ENCODE results near the gene CTDSPL2. TPM values are rescaled to one million over a fixed set of nuclear protein-coding genes. Genes with fewer than 3 reads are reported as not detected.

Gene CTDSPL2
- total and polyA plus RNA-seq, 10 donors = 5.2 to 73.7 (median 51.5) TPM

GRCh38 chr15:44492040-44492439 lies 64.6 kb downstream of the CTDSPL2 start:
- no peak overlapping the region for H3K4me3 ChIP-seq
- TF ChIP-seq CTCF (IDR thresholded peaks at IDR 0.05 in 8 of 11, conservative IDR thresholded peaks at IDR 0.05 in 3 of 11) = no peak
- no peak for TF ChIP-seq POLR2A (IDR thresholded peaks at IDR 0.05)
- no peak for TF ChIP-seq POLR2AphosphoS5 (IDR thresholded peaks at IDR 0.05)
- no peak overlapping the region for H3K27ac ChIP-seq
- H3K4me1 ChIP-seq = peaks cover 0 to 4% (median 0%) of the 10 kb centered on the region in 6 donors
- H3K27me3 ChIP-seq (replicated peaks in 1 of 7) = no peaks in the 10 kb centered on the region
- WGBS, 5 donors = 97 to 98% (median 97%) methylated on average over 7 of the region's 7 CpGs
- no peak for DNase-seq
- intact Hi-C loops (cut with DNase I; ENCODE audit: low total_unique reads) = no loop called here
- H3K9me3 ChIP-seq = no peaks in the 10 kb centered on the region
- H3K36me3 ChIP-seq = peaks cover 3 to 100% (median 45%) of the 10 kb centered on the region in 6 donors

- H3K36me3 ChIP-seq = peaks cover 3 to 100% (median 46%) of the 10 kb centered on the region in 6 donors
- H3K27me3 ChIP-seq (replicated peaks in 1 of 7) = no peaks in the 10 kb centered on the region
- TF ChIP-seq CTCF (IDR thresholded peaks at IDR 0.05 in 8 of 11, conservative IDR thresholded peaks at IDR 0.05 in 3 of 11) (no peak), POLR2A (IDR thresholded peaks at IDR 0.05) (no peak), POLR2AphosphoS5 (IDR thresholded peaks at IDR 0.05) (no peak)
- no peaks in the 10 kb centered on the region for H3K9me3 ChIP-seq
- intact Hi-C loops (cut with DNase I; ENCODE audit: low total_unique reads) = no loop called here
- no peak for DNase-seq
- H3K4me1 ChIP-seq = peaks cover 0 to 4% (median 0%) of the 10 kb centered on the region in 6 donors
- WGBS, 5 donors = 88 to 95% (median 90%) methylated on average over 3 of the region's 3 CpGs
- no peak overlapping the region for H3K4me3 ChIP-seq
- H3K27ac ChIP-seq = no peak overlapping the region
Observed at GRCh38 chr15:44492672-44493071, 65.2 kb downstream of the CTDSPL2 start.

DNA sequence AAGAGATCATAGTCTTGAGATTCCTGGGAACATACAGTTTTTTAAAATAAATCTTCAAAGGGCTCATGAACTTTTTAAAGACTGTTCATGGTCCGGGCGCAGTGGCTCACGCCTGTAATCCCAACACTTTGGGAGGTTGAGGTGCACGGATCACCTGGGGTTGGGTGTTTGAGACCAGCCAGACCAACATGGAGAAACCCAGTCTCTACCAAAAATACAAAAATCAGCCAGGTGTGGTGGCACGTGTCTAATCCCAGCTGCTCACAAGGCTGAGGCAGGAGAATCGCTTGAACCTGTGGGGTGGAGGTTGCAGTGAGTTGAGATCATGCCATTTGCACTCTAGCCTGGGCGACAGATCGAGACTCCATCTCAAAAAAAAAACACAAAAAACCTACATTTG lies 68.1 kb downstream of the CTDSPL2 start:
- intact Hi-C loops (cut with DNase I; ENCODE audit: low total_unique reads) = no loop called here
- DNase-seq = no peak
- H3K4me1 ChIP-seq = peaks cover 0 to 4% (median 0%) of the 10 kb centered on the region in 6 donors
- H3K4me3 ChIP-seq = no peak overlapping the region
- no peak for TF ChIP-seq POLR2AphosphoS5 (IDR thresholded peaks at IDR 0.05)
- TF ChIP-seq CTCF (IDR thresholded peaks at IDR 0.05 in 8 of 11, conservative IDR thresholded peaks at IDR 0.05 in 3 of 11) = no peak
- no peak for TF ChIP-seq POLR2A (IDR thresholded peaks at IDR 0.05)
- WGBS, 5 donors = 95 to 99% (median 96%) methylated on average over 8 of the region's 8 CpGs
- H3K9me3 ChIP-seq = no peaks in the 10 kb centered on the region
- H3K27ac ChIP-seq = no peak overlapping the region
- H3K27me3 ChIP-seq (replicated peaks in 1 of 7) = no peaks in the 10 kb centered on the region
- H3K36me3 ChIP-seq = peaks cover 0 to 100% (median 51%) of the 10 kb centered on the region in 6 donors

- Histone ChIP-seq H3K27ac (no peak overlapping the region), H3K36me3 (peaks cover 0 to 88% (median 52%) of the 10 kb centered on the region in 6 donors), H3K9me3 (no peaks in the 10 kb centered on the region), H3K4me3 (no peak overlapping the region), H3K27me3 (replicated peaks in 1 of 7) (no peaks in the 10 kb centered on the region), H3K4me1 (peaks cover 0 to 6% (median 0%) of the 10 kb centered on the region in 6 donors)
- WGBS, 5 donors = 65 to 90% (median 76%) methylated on average over 3 of the region's 3 CpGs
- no peak for DNase-seq
- TF ChIP-seq CTCF (IDR thresholded peaks at IDR 0.05 in 8 of 11, conservative IDR thresholded peaks at IDR 0.05 in 3 of 11) (no peak), POLR2A (IDR thresholded peaks at IDR 0.05) (no peak), POLR2AphosphoS5 (IDR thresholded peaks at IDR 0.05) (no peak)
- intact Hi-C loops (cut with DNase I; ENCODE audit: low total_unique reads) = no loop called here
Observed at GRCh38 chr15:44500555-44500954, 73.1 kb downstream of the CTDSPL2 start.
